Endothelial cell of hepatic sinusoid (primary cell): ENCODE data around the gene ALKBH8.
"Not testable (repeated sequence)": the region's sequence is repeated elsewhere in the genome, so short reads cannot be mapped to it uniquely, and the experiment has no call there.

Experiments used
- in situ Hi-C: cut with HindIII; loops from 2 replicates; pipeline ENCODE4 v1.10.0; 2017; ENCODE audit warnings: low sequenced_read_pairs

Gene ALKBH8

DNA sequence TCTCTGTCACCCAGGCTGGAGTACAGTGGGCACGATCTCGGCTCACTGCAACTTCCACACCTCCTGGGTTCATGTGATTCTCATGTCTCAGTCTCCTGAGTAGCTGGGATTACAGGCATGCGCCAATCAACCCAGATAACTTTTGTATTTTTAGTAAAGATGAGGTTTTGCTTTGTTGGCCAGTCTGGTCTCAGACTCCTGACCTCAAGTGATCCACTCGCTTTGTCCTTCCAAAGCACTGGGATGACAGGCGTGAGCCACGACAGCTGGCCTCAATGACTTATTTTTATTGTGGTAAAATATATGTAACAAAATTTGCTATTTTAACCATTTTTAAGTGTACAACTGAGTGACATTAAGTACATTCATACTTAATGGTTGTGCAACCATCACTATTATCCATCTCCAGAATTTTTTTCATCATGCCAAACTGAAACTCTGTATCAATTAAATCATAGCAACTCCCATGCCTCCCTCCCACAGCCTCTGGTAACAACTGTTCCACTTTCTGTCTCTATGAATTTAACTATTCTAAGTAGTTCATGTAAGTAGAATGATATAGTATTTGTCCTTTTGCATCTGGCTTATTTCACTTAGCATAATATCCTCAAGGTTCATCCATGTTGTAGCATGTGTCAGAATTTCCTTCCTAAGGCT lies 57.2 kb downstream of the ALKBH8 start:
- in situ Hi-C loops: no loop called here

DNA sequence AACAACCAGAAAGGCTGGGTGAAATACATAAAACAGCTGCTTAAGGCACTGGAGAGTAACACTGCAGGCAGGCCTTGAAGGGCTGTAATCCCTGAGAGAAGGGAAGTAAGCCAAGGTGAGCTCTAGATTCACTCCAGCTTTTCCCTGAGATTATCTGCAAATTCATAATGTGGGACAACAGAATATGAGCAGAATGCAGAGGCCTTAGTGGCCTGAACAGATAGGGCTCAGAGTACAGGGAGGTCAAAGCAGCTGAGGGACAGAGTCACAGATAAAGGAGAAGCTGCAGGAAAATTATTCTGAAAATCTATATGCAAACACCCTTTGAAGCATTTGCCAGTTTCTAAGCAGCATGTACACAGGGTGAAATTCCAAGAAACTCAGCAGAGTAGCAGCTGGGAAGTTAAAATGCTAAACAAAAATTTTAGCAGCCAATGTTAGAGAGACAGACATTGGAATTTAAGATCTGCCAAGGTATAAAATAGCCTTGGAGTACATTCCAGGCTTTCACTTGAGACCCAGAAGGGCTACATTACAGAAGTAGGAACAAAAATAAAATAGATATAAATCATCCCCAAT lies 59.8 kb downstream of the ALKBH8 start:
- in situ Hi-C loops: no loop called here

DNA sequence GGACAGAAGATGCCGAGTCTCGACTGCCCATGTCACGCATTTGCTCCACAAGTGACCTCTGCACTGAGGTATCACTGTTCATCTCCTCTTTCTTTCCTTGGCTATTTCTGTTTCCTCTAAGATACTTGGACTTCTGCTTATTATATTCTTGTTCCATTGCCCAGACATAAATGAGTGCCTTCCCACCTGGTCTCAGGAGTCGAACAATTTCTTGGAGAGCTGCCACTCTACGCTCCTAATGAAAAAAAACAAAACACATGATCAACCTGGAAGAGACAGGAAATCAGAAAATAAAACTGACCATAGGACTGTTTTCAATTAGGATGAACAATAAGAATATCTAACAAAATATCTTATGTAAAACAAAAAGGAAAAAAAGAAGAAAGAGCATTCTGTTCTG lies 60.6 kb downstream of the ALKBH8 start:
- in situ Hi-C loops: no loop called here

DNA sequence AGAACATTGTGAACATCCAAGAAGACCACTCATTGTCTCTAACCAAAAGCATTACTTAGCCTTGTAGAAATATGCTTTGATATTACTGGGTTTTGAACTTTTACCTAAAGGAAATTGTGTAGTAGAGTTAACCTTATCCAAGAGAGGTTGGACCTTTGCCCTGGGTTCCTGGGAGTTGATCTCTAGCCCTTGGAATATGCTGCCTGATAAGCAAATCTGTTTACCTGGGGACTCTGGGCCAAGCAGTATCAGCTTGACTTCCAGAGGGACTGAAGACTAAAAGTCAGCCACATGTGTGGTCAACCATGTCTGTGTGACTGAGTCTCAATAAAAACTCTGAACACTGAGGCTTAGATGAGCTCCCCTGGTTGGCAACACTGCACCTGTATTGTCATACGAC lies 63.8 kb downstream of the ALKBH8 start:
- in situ Hi-C loops: no loop called here

DNA sequence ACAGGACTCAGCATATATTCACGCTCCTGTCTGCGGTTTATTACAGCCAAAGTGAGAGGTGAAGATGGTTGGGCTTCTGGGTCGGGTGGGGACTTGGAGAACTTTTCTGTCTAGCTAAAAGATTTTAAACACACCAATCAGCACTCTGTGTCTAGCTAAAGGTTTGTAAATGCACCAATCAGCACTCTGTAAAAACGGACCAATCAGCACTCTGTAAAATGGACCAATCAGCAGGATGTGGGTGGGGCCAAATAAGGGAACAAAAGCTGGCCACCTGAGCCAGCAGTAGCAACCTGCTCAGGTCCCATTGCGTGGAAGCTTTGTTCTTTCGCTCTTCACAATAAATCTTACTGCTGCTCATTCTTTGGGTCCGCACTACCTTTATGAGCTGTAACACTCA lies 68.2 kb downstream of the ALKBH8 start:
- in situ Hi-C loops: not testable (repeated sequence)

DNA sequence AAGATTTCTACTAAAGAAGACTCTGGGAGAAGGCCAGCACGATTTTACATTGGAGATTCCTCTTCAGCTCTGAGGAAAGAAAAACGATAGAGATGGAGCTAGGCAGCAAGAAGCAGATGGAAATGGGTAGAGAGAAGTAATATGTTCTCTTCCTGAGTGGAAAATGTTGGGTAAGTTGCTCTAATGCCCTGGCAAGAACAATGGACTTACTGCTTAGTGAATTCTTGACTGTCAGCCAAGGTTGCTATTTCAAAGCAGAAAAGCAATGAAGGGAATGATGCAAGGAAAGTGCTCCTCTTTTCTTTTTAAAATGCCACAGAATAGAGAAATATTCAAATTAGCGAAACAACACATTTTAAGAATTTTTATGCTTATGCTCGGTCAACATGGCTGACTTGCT lies 69.5 kb downstream of the ALKBH8 start:
- in situ Hi-C loops: no loop called here

DNA sequence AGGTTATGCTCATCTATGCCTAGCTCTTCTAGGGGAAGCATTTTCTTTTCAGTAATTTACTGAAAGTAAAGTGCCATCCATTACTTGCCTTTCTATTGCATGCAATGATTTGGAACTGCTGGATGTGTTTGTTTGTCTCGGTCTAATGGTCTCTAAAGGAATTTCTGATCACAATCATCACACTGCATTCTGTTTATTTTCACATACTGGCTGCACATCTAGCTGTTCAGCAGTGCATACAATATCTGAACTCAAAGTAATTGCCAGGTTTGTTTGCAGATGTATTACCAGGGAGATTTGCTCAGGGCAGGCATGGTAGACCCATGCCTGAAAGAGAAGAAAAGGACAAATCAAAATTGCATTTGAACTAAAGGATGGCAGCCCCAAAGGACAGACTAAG lies 71.5 kb downstream of the ALKBH8 start:
- in situ Hi-C loops: no loop called here

DNA sequence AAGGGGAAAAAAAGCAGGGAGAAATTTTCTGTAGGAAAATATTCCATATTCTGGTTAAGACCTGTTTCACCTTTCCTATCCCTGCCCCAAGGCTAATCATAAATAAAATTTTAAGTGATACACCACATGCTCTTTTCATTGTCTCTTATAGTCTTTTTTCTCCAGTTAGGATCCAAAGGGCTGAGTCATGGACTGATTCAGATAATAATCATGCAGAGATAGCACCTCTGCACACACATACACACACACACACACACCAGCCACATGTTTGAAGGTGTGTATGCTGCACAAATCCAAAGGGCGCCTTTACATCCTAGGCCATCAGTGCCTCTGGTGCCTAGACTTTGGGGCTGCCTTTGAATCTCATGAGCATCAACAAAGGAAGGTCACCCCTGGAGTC lies 72.4 kb downstream of the ALKBH8 start:
- in situ Hi-C loops: no loop called here

DNA sequence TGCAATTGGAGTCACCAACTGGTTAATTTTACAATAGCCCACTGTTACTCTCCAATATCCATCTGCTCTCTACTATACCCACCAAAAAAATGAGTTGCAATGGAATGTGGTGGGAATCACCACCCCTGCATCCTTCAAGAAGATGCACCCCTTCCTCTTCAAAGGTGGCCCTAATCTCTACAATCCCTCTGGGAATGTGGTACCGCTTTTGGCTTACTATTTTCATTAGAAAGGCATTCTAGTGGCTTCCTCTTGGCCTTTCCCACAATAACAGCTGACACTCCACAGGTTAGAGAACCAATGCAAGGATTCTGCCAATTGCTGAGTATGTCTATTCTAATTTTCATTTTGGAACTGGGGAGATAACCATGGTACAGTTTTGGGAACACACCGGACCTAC lies 74.7 kb downstream of the ALKBH8 start:
- in situ Hi-C loops: no loop called here

DNA sequence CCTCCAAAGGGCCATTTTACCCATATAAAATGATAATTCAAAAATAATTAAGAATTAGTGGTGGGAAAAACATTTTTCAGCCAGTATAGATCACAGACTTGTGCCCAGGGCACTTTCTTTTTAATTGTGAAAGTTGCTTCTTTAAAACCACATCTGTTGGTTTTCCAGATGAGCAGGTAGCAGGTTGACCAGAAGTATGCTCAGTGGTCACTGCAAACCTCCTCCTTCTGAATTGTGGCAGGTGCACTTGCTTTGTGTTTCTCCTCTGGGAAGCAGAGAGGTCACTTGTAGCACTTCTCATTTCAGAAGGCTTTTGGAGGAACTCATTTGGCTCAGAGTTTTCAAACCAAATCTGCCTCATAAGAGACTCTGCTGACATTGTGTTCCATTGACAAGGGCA lies 83.3 kb downstream of the ALKBH8 start:
- in situ Hi-C loops: no loop called here

DNA sequence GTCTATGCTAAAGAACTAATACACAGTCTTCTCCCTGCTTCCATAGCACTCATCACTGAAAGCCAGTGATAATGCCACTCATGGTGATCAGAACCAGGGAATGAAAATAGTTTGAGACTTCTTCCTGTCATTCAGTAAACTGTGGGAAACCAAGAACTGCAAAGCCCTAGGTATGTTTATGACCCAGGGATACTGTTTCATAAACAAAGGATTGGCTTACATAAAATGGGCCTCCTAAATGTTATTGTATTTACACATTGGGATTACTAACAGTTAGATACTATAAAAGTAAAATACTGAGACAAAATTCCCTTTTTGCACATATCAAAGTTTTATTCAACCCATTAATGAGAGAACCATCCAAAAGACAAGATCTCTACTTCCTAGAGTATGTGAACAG lies 86.6 kb downstream of the ALKBH8 start:
- in situ Hi-C loops: no loop called here

DNA sequence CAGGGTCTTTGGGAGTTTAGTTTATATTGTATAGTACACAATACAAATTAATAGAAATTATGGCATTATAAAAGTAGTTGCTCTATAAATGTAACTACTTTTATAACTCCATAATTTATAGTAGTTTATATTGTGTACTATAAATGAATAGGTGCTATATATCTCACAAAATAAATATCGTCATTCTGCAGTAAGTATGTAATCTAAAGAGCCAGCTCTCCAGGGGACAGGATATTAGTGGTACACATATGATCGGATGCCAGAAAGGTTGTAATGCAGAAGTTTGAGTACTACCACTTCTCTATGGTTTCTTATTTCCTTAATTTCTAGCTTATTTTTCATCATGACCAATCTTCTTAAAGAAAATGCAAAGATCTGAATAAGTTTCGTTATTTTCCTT lies 87.7 kb downstream of the ALKBH8 start:
- in situ Hi-C loops: no loop called here

DNA sequence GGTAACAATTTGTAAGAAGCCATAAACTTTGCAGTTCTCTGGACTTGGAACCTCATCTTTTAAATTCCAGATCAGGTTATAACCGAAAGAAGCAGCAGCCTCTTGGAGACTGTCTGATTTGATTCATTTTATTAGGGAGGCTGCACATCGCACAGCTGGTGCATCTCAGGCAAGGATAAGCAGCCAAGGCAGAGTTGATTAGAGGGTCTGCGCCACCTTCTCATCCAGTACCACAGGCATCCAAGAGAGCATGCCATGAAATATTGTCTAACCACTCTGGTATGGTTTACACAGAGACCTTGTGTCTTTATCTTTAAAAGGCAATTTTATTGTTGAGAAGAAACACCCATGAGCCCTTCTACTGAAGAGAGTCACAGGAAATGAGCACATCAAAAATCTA lies 91.7 kb downstream of the ALKBH8 start:
- in situ Hi-C loops: no loop called here

DNA sequence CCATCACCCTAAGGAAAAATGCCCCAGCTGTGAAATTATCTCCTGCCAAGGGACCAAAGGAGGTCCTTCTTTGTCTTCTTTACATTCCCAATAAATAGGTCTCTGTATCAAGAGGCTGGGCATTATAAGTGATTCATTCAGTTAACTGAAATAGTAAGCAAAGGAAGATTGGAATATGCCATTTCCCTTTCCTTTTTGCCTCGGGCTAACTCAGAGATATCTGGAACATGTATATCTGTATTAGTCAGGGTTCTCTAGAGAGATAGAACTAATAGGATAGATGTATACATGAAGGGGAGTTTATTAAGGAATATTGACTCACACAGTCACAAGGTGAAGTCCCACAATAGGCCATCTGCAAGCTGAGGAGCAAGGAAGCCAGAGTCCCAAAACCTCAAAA lies 92.6 kb downstream of the ALKBH8 start:
- in situ Hi-C loops: no loop called here

DNA sequence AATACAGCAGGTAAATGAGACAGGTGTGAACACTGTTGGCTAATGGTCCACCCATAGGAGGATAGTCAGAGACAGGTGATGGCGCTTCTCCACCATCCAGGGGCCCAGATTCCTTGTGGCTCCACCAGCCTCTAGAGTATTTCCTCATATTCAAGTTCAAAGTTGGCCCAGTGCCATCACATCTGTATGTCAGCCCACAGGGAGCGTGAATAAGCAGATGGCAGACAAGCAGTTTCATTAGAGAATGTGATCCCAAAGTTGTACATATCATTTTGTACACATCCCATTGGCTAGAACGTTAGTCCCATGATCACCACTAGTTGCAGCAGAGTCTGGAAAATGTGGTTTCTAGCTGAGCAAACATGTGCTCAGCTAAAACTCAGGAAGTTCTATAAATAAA lies 96.9 kb downstream of the ALKBH8 start:
- in situ Hi-C loops: no loop called here

DNA sequence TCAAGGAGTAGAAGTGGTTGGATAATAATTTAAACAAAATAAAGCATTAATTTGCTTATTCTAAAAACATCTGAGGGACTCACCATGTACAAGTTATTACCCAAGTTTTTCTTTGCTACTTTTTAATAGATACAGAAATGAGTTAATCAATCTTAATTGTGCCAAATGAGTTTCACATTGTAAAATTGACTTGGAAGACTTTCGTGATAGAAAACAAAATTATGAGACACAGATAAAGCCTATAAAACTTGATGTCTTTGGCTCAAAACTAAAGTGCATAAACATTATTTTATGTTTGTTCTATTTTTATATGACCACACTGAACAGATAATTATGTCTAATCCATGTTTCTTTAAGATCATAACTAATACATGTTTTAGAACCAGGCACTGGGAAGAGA lies 97.8 kb downstream of the ALKBH8 start:
- in situ Hi-C loops: no loop called here

DNA sequence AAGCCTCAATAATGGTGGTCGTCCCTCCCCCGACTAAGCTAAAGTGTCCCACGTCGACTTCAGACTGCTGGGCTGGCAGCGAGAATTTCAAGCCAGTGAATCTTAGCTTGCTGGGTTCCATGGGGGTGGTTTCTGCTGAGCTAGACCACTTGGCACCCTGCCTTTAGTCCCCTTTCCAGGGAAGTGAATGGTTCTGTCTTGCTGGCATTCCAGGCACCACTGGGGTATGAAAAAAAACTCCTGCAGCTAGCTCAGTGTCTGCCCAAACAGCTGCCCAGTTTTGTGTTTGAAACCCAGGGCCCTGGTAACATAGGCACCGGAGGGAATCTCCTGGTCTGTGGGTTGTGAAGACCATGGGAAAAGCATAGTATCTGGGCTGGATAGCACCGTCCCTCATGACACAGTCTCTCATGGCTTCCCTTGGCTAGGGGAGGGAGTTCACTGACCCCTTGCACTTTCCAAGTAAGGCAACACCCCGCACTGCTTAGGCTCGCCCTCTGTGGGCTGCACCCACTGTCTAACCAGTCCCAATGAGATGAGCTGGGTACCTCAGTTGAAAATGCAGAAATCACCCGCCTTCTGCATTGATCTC lies 99.2 kb downstream of the ALKBH8 start:
- in situ Hi-C loops: not testable (repeated sequence)

DNA sequence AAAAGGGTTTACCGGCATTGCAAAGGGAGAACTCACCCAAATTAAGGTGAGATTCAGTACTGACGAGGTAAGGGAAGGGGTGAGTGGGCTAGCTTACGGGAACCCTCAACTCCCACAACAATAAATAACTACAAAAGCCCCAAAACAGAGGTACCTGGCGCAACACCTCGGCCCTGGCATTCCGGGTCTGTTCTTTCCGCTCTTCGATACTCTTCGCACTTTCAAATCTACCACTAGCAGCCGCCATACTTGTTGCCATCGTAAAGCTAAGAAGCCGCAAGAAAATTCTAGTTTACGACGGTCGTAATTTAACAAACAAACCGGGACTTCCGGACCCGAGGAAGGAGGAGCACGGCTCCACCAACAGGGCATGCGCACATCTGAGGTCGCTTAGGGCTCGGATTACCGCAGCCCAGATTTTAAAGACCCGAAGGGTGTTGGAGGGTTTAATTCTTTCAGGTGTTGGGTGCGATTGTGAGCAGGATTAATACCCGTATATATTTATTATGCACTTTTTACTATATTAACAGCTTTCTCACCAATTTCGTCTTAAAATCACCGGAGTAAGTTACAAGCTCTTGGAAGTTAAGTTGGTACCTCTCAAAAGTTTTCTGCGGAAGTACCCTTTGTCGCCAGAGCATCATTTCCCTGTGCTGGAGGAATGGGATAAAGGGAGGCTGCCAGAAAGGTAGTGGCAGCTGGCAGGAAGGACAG lies 107.8 kb downstream of the ALKBH8 start, which contains the start of gene CWF19L2:
Gene CWF19L2, minus strand, starts transcription at position 268 of the 714 bp plus-strand sequence. Its CDS starts 9 bp downstream, at position 259.
- in situ Hi-C loops: no loop called here

DNA sequence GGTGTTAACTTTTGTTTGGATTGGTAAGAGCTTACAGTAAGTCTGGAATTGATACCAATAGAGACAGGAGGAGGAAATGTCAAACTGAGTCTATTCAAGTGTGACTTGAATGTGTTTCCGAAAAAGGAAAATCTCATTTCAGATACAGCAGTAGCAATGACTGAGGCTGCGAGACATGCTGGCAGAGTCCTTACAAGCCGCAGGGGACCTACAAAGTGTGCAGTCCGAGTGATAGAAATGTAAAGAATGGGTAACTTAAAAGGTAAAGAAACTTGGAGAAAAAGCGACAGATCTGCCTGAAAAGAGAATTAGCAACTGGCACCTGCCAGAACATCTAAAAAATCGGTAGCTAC lies 108.4 kb downstream of the ALKBH8 start:
- in situ Hi-C loops: no loop called here

DNA sequence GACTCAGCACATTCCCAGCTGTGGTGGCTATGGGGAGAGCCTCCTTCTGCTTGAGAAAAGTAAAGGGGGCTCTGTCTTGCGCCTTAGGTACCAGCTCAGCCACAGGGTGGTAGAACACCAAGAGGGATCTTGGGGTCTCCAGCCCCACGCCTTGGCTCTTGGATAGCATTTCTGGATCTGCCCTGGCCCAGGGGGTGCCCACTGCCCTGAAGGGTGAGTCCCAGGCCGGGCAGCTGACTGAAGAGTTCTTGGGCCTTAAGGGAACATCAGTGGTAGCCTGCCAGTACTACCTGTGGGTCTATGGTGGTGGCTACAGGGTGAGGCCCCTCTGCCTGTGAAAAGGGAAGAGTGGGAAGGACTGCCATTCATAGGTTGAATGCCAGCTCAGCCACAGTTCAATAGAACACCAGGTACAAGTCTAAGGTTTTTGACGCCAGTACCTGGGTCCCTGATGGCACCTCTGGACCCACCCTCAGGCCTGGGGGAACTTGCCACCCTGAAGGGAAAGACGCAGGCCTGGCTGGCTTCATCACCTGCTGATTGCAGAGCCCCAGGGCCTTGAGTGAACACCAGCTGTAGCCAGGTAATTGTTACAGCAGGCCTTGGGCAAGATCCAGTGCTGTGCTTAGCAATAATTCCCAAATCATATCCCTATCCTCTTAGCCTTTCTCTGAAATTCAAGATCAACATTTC lies 111.8 kb downstream of the ALKBH8 start:
- in situ Hi-C loops: no loop called here
